Kidney (tissue), 14 donors: ENCODE data around the gene RBMS1. TPM values are rescaled to one million over a fixed set of nuclear protein-coding genes. Genes with fewer than 3 reads are reported as not detected.

Experiments used
- DNase-seq, 5 donors: peaks; one replicate each; pipeline ENCODE4 v3.0.0-alpha.2; 2013 to 2020
- FAIRE-seq: peaks from 2 replicates; lab custom pipeline; 2012; peaks lifted over from hg19 to GRCh38; lab: Jason Lieb, UNC
- H3K27ac ChIP-seq, 2 donors: one replicate each; pipeline ENCODE4 v1.7.0; 2013; ENCODE audit warnings: low read depth in 2 of 2, low read length in 2 of 2, inconsistent platforms in 1 of 2
- H3K27me3 ChIP-seq: one replicate; pipeline ENCODE4 v1.7.1; 2013; ENCODE audit warnings: low read length, inconsistent platforms; ENCODE audit not compliant: control insufficient read depth, insufficient read depth
- H3K36me3 ChIP-seq, 3 donors: one replicate each; pipeline versions ENCODE4 v1.7.0 to v1.7.1; 2013; ENCODE audit warnings: low read length in 3 of 3, control low read depth in 1 of 3, inconsistent platforms in 1 of 3; ENCODE audit not compliant: insufficient read depth in 3 of 3, control insufficient read depth in 2 of 3
- H3K4me1 ChIP-seq, 3 donors: one replicate each; pipeline versions ENCODE4 v1.7.0 to v1.7.1; 2013; ENCODE audit warnings: low read length in 3 of 3, inconsistent platforms in 1 of 3, low read depth in 1 of 3; ENCODE audit not compliant: control insufficient read depth in 2 of 3, insufficient read depth in 2 of 3
- H3K4me3 ChIP-seq, 3 donors: one replicate each; pipeline versions ENCODE4 v1.7.0 to v1.8.1; 2013; ENCODE audit warnings: low read length in 3 of 3, control low read depth in 1 of 3, inconsistent platforms in 1 of 3
- H3K9ac ChIP-seq, 3 donors: one replicate each; pipeline versions ENCODE4 v1.7.0 to v1.7.1; 2013; ENCODE audit warnings: low read length in 3 of 3, control low read depth in 1 of 3, inconsistent platforms in 1 of 3
- H3K9me3 ChIP-seq, 3 donors: one replicate each; pipeline versions ENCODE4 v1.7.0 to v1.7.1; 2013; ENCODE audit warnings: low read length in 3 of 3, control low read depth in 1 of 3, inconsistent platforms in 1 of 3; ENCODE audit not compliant: control insufficient read depth in 2 of 3, insufficient read depth in 1 of 3
- intact Hi-C: fragments of 100-400 bp; cut with DNase I; formaldehyde crosslinking; loops from one replicate; pipeline ENCODE4 v1.11.1; 2022
- polyA plus RNA-seq: library from polyadenylated mRNA; stranded (reverse); fragments of 350-450 nt; fragmentation: Illumina TruSeq; extraction: RNeasy Lipid Tissue Mini Kit (QIAGEN cat#74804); gene quantifications from one replicate; pipeline ENCODE4 v1.2.3, GENCODE V29; 2014; ENCODE audit warnings: low read depth, low replicate concordance; ENCODE audit not compliant: insufficient read depth
- total RNA-seq: library from RNA; stranded (reverse); fragmentation: NEBNext Ultra II Directional; extraction: Animal tissue kit (Norgen Biotek cat#: 25700); gene quantifications from one replicate; pipeline ENCODE4 v1.2.1, GENCODE V29; 2021
- TF ChIP-seq, protein P1 (sequence below): IDR thresholded peaks from 3 replicates; pipeline ENCODE4 v1.5.1; 2012; ENCODE audit warnings: mild to moderate bottlenecking, moderate library complexity, borderline replicate concordance; ENCODE audit not compliant: insufficient read depth; ENCODE audit errors: extremely low read depth
- donor health status: control.
- donor health status: control.
- donor health status: control.
- donor health status: control.
- donor health status: control.
- donor health status: DM: yes; HTN: yes; CAD: no.
- donor health status: Normal renal cell carcinoma (clear cell type).

The RBMS1 gene
- total and polyA plus RNA-seq, 2 donors from 2014 or later, result 25.6 to 94.8 TPM

DNA sequence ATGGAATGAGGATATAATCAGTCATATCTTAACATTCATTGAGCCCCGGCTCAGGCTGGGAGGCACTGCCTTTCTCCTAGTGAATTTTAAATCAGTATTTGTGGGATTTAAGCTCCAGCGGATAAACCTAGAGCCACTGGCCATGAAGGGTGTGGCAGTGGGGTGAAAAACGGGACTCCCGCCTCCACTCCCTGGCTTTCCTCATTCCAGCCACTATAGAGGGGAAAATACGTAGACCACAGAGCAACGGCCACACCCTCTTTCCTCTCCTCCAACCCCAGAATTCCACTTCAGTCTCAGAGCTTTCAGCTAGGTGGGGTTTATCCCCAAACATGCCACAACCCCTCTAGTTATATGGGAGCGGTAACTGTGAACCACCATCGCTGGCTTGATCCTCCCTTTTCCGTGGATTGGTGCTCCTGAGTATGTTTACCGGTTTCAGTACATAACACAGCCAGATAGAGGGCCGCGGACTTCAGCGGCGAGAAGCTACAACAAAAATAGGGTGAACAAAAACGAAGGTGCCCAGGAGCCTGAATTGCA is 223.0 kb downstream of the RBMS1 start:
- Histone ChIP-seq H3K4me1 (peaks cover 4 to 21% (median 20%) of the 10 kb centered on the region in 3 donors), H3K9me3 (no peaks in the 10 kb centered on the region), H3K36me3 (no peaks in the 10 kb centered on the region), H3K27me3 (no peaks in the 10 kb centered on the region), H3K4me3 (peak overlapping the region; percentile 35 to 64 (median 62)), H3K27ac (peak overlapping the region; percentile 95 to 98), H3K9ac (peak overlapping the region in 2 of 3 donors; percentile 15 to 83)
- TF ChIP-seq, protein P1, sequence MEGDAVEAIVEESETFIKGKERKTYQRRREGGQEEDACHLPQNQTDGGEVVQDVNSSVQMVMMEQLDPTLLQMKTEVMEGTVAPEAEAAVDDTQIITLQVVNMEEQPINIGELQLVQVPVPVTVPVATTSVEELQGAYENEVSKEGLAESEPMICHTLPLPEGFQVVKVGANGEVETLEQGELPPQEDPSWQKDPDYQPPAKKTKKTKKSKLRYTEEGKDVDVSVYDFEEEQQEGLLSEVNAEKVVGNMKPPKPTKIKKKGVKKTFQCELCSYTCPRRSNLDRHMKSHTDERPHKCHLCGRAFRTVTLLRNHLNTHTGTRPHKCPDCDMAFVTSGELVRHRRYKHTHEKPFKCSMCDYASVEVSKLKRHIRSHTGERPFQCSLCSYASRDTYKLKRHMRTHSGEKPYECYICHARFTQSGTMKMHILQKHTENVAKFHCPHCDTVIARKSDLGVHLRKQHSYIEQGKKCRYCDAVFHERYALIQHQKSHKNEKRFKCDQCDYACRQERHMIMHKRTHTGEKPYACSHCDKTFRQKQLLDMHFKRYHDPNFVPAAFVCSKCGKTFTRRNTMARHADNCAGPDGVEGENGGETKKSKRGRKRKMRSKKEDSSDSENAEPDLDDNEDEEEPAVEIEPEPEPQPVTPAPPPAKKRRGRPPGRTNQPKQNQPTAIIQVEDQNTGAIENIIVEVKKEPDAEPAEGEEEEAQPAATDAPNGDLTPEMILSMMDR, result no peak
- intact Hi-C loops, result no loop called here
- FAIRE-seq (no peak), DNase-seq (peak in 1 of 5 donors; percentile 58)

DNA sequence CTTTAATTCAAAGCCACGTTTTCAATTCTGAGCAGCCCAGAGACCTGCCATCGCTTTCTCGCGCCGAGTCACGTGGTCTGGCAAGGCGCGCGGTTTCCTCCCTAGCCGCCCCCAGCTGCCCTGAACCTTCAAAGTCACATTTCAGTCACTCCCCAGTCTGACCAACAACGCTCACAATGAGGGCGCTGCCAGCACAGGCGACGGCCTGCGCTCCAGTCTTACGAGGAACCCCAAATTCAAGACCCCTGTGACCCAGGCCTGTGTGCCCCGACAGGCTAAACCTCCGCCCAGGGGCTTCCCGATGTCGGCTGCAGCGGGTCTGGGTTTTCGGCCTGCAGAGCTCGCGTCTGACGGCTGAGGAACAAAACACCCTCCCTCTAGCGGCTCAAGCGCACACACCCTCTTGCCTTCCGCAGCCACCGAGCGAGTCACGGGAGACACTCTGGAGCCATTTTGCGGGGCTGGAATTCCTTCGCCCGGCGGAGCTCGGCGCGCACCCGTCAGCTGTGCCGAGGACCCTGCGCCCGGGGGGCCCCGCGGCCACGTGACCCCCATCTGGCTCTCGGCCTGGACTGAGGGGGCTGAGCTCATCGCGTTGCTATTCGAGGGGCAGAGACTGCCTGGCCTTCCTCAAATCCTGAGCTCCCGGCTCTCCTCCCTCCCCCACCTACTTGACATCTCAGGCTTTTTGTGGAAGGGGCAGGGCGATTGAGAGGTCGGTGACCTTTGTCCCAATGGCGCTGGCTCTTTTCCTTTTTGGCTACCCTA is 223.6 kb downstream of the RBMS1 start:
- FAIRE-seq (no peak), DNase-seq (peak; percentile 93 to 98 (median 96))
- Histone ChIP-seq H3K27me3 (no peaks in the 10 kb centered on the region), H3K36me3 (no peaks in the 10 kb centered on the region), H3K9me3 (no peaks in the 10 kb centered on the region), H3K4me3 (peak overlapping the region; percentile 35 to 64 (median 62)), H3K4me1 (peaks cover 4 to 18% (median 15%) of the 10 kb centered on the region in 3 donors), H3K9ac (peak overlapping the region in 2 of 3 donors; percentile 71 to 83), H3K27ac (peak overlapping the region; percentile 95 to 98)
- intact Hi-C loops, result no loop called here
- TF ChIP-seq, protein P1, result peak; percentile 44

DNA sequence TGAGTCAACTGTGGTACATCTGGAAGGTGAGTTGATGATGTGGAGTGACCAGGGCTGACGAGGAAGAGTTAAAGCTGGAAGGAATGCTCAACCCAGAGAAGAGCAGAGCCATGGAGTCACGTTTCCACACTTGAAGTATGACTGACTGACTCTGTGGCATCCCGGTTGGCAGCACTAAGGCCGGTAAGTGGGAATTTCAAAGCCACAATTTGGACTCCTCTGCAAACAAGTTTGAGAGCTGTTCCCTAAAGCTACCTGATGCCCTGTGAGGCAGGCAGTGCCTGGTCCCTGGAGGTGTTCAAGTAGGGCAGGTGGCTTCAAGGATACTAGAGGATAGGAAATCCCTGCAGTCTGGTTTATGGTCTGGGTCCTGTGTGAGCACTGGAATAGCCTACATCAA is 224.2 kb downstream of the RBMS1 start:
- H3K27ac ChIP-seq, result peak overlapping the region; percentile 95 to 98
- TF ChIP-seq, protein P1, result no peak
- H3K4me1 ChIP-seq, result peaks cover 4 to 18% (median 15%) of the 10 kb centered on the region in 3 donors
- no peaks in the 10 kb centered on the region for H3K27me3 ChIP-seq
- no peak for FAIRE-seq
- peak overlapping the region; percentile 32 to 64 (median 62) for H3K4me3 ChIP-seq
- H3K9ac ChIP-seq, result peak overlapping the region in 2 of 3 donors; percentile 71 to 83
- peak in 2 of 5 donors; percentile 56 to 67 for DNase-seq
- intact Hi-C loops, result no loop called here
- H3K9me3 ChIP-seq, result no peaks in the 10 kb centered on the region
- H3K36me3 ChIP-seq, result no peaks in the 10 kb centered on the region
